PC-9 (cell line): ENCODE data around the gene ACTN1. TPM values are rescaled to one million over a fixed set of nuclear protein-coding genes. Genes with fewer than 3 reads are reported as not detected.
"Not testable (repeated sequence)": the region's sequence is repeated elsewhere in the genome, so short reads cannot be mapped to it uniquely, and the experiment has no call there.

ENCODE experiments used
- BruUV-seq: library from RNA; stranded (reverse); fragments of 400-500 nt; replicated peaks from 2 replicates; lab custom pipeline; 2021; lab: Mats Ljungman, UMichigan
- CTCF ChIA-PET: fragments of 300-600 bp; sonication (Branson Sonifier 250); formaldehyde crosslinking; loops from one replicate; lab custom pipeline; 2022; ENCODE audit warnings: antibody characterized with exemption; lab: Charles Lee
- POLR2A ChIA-PET: fragments of 300-600 bp; sonication (Branson Sonifier 250); formaldehyde crosslinking; loops from one replicate; lab custom pipeline; 2022; ENCODE audit warnings: antibody characterized with exemption; ENCODE audit not compliant: unreplicated experiment; lab: Charles Lee
- DNase-seq, 2 experiments: peaks; one replicate each; pipeline versions ENCODE4 v3.0.0 to v3.0.0-alpha.2; 2015 to 2022; ENCODE audit warnings: mixed read lengths in 1 of 2
- H2AFZ ChIP-seq: fragments of 200-600 bp; sonication (generic); 2 replicates; pipeline ENCODE4 v1.8.1; 2017; ENCODE audit warnings: antibody characterized with exemption
- H3F3A ChIP-seq: fragments of 200-600 bp; sonication (generic); 2 replicates; pipeline ENCODE4 v1.8.1; 2017; ENCODE audit warnings: antibody characterized with exemption, mild to moderate bottlenecking, low read depth; ENCODE audit not compliant: insufficient read depth
- H3K27ac ChIP-seq: fragments of 200-600 bp; sonication (generic); 2 replicates; pipeline ENCODE4 v1.6.1; 2016; ENCODE audit warnings: mixed run types
- H3K27me3 ChIP-seq: fragments of 200-600 bp; sonication (generic); 2 replicates; pipeline ENCODE4 v1.6.1; 2016; ENCODE audit warnings: low read depth, mixed run types; ENCODE audit not compliant: insufficient read depth
- H3K36me3 ChIP-seq: fragments of 200-600 bp; sonication (generic); 2 replicates; pipeline ENCODE4 v1.6.1; 2016; ENCODE audit warnings: low read depth, mixed run types
- H3K4me1 ChIP-seq: fragments of 200-600 bp; sonication (generic); replicated peaks from 2 replicates; pipeline ENCODE4 v1.6.1; 2016; ENCODE audit warnings: mixed run types; ENCODE audit not compliant: insufficient read depth
- H3K4me2 ChIP-seq: fragments of 200-600 bp; sonication (generic); 2 replicates; pipeline ENCODE4 v1.6.1; 2017; ENCODE audit warnings: mixed run types
- H3K4me3 ChIP-seq: fragments of 200-600 bp; sonication (generic); 2 replicates; pipeline ENCODE4 v1.6.1; 2016; ENCODE audit warnings: mixed run types
- H3K79me2 ChIP-seq: fragments of 200-600 bp; sonication (generic); 2 replicates; pipeline ENCODE4 v1.6.1; 2017; ENCODE audit warnings: low read depth, mixed run types
- H3K9me2 ChIP-seq: fragments of 200-600 bp; sonication (generic); 2 replicates; pipeline ENCODE4 v1.8.1; 2017; ENCODE audit warnings: mild to moderate bottlenecking; ENCODE audit not compliant: insufficient read depth
- H3K9me3 ChIP-seq: fragments of 200-600 bp; sonication (generic); 2 replicates; pipeline ENCODE4 v1.8.1; 2016; ENCODE audit warnings: low read depth; ENCODE audit not compliant: insufficient read depth
- H4K20me1 ChIP-seq: fragments of 200-600 bp; sonication (generic); 2 replicates; pipeline ENCODE4 v1.8.1; 2017; ENCODE audit not compliant: insufficient read depth
- EZH2 ChIP-seq: fragments of 200-600 bp; sonication (generic); IDR thresholded peaks from 2 replicates; pipeline ENCODE4 v1.8.0; 2017; ENCODE audit warnings: antibody characterized with exemption, low read depth
- intact Hi-C: fragments of 100-400 bp; cut with micrococcal nuclease; formaldehyde crosslinking; loops from one replicate; pipeline ENCODE4 v1.10.0; 2022; ENCODE audit not compliant: unreplicated experiment
- total RNA-seq: library from RNA; stranded (reverse); gene quantifications from 2 replicates; pipeline ENCODE4 v1.2.3, GENCODE V29; 2021
- TF ChIP-seq, protein P1 (sequence below): fragments of 200-600 bp; sonication (generic); conservative IDR thresholded peaks from 2 replicates; pipeline ENCODE4 v1.6.1; 2017; ENCODE audit warnings: mixed run types, antibody characterized with exemption, mild to moderate bottlenecking, moderate library complexity

ACTN1 gene
- total RNA-seq, 1 experiment from 2014 or later = 314 TPM

DNA sequence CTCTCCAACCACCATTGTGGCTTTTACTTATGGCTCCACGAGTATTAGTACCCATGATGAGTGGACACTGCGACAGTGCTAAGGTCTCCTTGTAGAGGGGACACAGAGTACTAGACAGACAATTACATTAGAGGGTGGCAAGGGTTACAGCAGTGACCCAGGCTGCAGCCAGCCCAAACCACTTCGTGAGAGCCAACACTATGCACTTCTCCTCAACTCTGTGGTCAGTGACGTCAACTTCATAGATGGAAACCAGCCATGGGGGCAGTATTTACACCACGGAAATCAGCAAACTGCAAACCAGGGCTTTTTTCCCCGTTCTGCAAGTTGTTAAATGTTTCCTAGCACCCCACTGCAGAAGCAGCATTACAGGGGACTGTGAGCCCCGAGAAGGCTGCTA is 124.7 kb downstream of the ACTN1 start:
- no TSS peak for BruUV-seq
- H3K27ac ChIP-seq = no peak overlapping the region
- no peaks in the 10 kb centered on the region for H3K36me3 ChIP-seq
- ChIA-PET POLR2A (no interaction called here), CTCF (no interaction called here)
- no peak overlapping the region for H2AFZ ChIP-seq
- TF ChIP-seq, protein P1, sequence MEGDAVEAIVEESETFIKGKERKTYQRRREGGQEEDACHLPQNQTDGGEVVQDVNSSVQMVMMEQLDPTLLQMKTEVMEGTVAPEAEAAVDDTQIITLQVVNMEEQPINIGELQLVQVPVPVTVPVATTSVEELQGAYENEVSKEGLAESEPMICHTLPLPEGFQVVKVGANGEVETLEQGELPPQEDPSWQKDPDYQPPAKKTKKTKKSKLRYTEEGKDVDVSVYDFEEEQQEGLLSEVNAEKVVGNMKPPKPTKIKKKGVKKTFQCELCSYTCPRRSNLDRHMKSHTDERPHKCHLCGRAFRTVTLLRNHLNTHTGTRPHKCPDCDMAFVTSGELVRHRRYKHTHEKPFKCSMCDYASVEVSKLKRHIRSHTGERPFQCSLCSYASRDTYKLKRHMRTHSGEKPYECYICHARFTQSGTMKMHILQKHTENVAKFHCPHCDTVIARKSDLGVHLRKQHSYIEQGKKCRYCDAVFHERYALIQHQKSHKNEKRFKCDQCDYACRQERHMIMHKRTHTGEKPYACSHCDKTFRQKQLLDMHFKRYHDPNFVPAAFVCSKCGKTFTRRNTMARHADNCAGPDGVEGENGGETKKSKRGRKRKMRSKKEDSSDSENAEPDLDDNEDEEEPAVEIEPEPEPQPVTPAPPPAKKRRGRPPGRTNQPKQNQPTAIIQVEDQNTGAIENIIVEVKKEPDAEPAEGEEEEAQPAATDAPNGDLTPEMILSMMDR = no peak
- TF ChIP-seq EZH2 = no peak
- no peaks in the 10 kb centered on the region for H3K27me3 ChIP-seq
- H3K4me3 ChIP-seq = no peak overlapping the region
- H3K9me2 ChIP-seq = no peaks in the 10 kb centered on the region
- no peaks in the 10 kb centered on the region for H3K9me3 ChIP-seq
- no peak overlapping the region for H3K4me2 ChIP-seq
- H3K79me2 ChIP-seq = no peaks in the 10 kb centered on the region
- DNase-seq = no peak
- intact Hi-C loops = no loop called here
- peaks cover 24% of the 10 kb centered on the region for H3K4me1 ChIP-seq
- H4K20me1 ChIP-seq = no peaks in the 10 kb centered on the region
- H3F3A ChIP-seq = peaks cover 27% of the 10 kb centered on the region

DNA sequence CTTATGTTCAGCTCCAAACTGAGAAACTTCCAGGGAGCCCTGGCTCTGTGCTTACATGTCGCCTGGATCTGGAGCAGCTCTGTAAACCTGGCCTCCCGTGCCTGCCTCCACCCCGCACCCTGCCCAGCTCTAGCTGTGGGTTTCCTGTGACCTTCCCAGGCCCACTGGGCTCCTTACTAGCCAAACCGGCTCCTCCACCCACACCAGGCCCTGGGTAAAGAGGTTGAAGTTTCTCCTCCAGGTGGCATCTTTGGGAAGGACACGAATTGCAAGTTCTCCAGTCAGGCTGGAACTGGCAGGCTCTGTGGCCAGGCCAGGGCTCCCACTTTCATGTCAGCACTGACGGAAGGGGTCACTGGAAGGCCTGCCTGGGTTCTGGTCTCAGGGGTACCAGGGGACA is 125.4 kb downstream of the ACTN1 start:
- Histone ChIP-seq H3F3A (peaks cover 22% of the 10 kb centered on the region), H4K20me1 (no peaks in the 10 kb centered on the region), H3K36me3 (no peaks in the 10 kb centered on the region), H3K79me2 (no peaks in the 10 kb centered on the region), H3K4me1 (peaks cover 24% of the 10 kb centered on the region), H3K9me2 (no peaks in the 10 kb centered on the region), H3K4me3 (no peak overlapping the region), H2AFZ (no peak overlapping the region), H3K9me3 (no peaks in the 10 kb centered on the region), H3K27me3 (no peaks in the 10 kb centered on the region), H3K27ac (no peak overlapping the region), H3K4me2 (no peak overlapping the region)
- intact Hi-C loops = no loop called here
- TF ChIP-seq, protein P1 = no peak
- no peak for TF ChIP-seq EZH2
- CTCF ChIA-PET = interaction anchor here (0.6 to 1.1 kb wide), 3 partner anchors 9 to 254 kb away, joined by 3 to 5 read pairs (median 4); no protein-coding TSS in a partner anchor
- no TSS peak for BruUV-seq
- peak; percentile 63 to 76 for DNase-seq
- POLR2A ChIA-PET = no interaction called here

DNA sequence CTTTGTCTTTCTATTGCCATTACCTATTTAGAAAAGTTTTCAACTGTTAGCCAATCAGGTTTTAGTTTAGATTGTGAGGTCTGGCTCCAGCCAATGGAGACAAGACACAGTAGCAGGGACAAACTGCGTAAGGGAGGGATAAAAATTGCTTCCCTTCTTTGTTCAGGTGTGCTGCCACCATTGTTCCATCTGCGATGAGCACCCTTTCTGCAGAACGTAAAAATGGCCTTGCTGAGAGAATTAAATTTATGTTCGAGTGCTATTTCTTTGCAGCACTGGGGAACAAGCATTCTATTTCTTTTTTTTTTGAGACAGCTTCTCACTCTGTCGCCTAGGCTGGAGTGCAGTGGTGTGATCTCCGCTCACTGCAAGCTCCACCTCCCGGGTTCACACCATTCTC is 126.6 kb downstream of the ACTN1 start:
- Histone ChIP-seq H3K4me1 (peaks cover 13% of the 10 kb centered on the region; the same call in 1 of the 2 replicates), H3F3A (peaks cover 11% of the 10 kb centered on the region; the same call in 1 of the 2 replicates)
- intact Hi-C loops, H3K79me2 ChIP-seq, H3K4me3 ChIP-seq, H3K9me3 ChIP-seq, H3K27me3 ChIP-seq, POLR2A ChIA-PET, DNase-seq, H3K27ac ChIP-seq, H3K9me2 ChIP-seq, CTCF ChIA-PET, H4K20me1 ChIP-seq, H2AFZ ChIP-seq, BruUV-seq, H3K4me2 ChIP-seq, H3K36me3 ChIP-seq: not testable (repeated sequence)

DNA sequence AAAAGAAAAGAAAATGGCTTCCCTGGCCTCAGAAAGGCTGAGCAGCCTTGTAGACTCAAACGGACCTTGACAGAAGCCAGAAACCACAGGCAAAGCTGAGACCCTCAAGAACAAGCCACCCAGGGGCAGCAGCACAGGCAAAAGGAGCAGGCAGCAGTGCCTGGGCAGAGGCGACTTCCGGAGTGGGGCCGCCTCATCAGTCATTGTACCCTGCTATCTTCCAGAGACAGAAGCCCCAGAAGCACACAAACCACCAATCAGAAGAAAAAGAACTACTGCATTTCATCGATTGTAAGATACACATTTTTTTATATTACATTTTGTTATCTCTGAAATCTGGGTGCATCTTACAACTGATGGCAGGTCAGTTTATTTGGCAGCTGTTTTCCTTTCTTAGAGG is 128.0 kb downstream of the ACTN1 start:
- H3K4me3 ChIP-seq = no peak overlapping the region
- no peak overlapping the region for H2AFZ ChIP-seq
- ChIA-PET POLR2A (no interaction called here), CTCF (no interaction called here)
- H3F3A ChIP-seq = peaks cover 11% of the 10 kb centered on the region; the same call in 1 of the 2 replicates
- no peak overlapping the region for H3K4me2 ChIP-seq
- H4K20me1 ChIP-seq = no peaks in the 10 kb centered on the region
- no peaks in the 10 kb centered on the region for H3K79me2 ChIP-seq
- H3K4me1 ChIP-seq = peaks cover 11% of the 10 kb centered on the region; the same call in 1 of the 2 replicates
- intact Hi-C loops = no loop called here
- H3K9me2 ChIP-seq = no peaks in the 10 kb centered on the region
- no peak for TF ChIP-seq EZH2
- no peaks in the 10 kb centered on the region for H3K36me3 ChIP-seq
- H3K27ac ChIP-seq = no peak overlapping the region
- BruUV-seq = no TSS peak
- no peak for DNase-seq
- no peaks in the 10 kb centered on the region for H3K27me3 ChIP-seq
- no peaks in the 10 kb centered on the region for H3K9me3 ChIP-seq
